Bronchial epithelial cell (primary cell): ENCODE results near the gene SNAPIN. TPM values are rescaled to one million over a fixed set of nuclear protein-coding genes. Genes with fewer than 3 reads are reported as not detected.

Source experiments
- DNase-seq: peaks from one replicate; pipeline ENCODE4 v3.0.0-alpha.2; 2010; ENCODE audit warnings: low read depth
- FAIRE-seq: peaks from 2 replicates; lab custom pipeline; 2011; peaks lifted over from hg19 to GRCh38; lab: Jason Lieb, UNC
- H3K27me3 ChIP-seq: 2 replicates; pipeline ENCODE4 v1.5.1; 2011; ENCODE audit warnings: low read length; ENCODE audit not compliant: control insufficient read depth, insufficient read depth
- H3K36me3 ChIP-seq: 2 replicates; pipeline ENCODE4 v1.5.1; 2011; ENCODE audit warnings: low read length; ENCODE audit not compliant: control insufficient read depth, insufficient read depth
- H3K4me3 ChIP-seq: 2 replicates; pipeline ENCODE4 v1.5.1; 2011; ENCODE audit warnings: mild to moderate bottlenecking, low read depth, low read length, control low read depth
- total RNA-seq: library from RNA; depleted of rRNA; stranded (reverse); fragments of >200 nt; gene quantifications from 2 replicates; pipeline ENCODE4 v1.2.1, GENCODE V29; 2014
- TF ChIP-seq, protein P1 (sequence below): IDR thresholded peaks from 2 replicates; pipeline ENCODE4 v1.5.1; 2011; ENCODE audit warnings: mild to moderate bottlenecking, moderate library complexity, low read length, control low read depth, inconsistent platforms; ENCODE audit not compliant: insufficient read depth, severe bottlenecking

Gene SNAPIN
- total RNA-seq, 1 donor from 2014 or later = 59.5 TPM

DNA sequence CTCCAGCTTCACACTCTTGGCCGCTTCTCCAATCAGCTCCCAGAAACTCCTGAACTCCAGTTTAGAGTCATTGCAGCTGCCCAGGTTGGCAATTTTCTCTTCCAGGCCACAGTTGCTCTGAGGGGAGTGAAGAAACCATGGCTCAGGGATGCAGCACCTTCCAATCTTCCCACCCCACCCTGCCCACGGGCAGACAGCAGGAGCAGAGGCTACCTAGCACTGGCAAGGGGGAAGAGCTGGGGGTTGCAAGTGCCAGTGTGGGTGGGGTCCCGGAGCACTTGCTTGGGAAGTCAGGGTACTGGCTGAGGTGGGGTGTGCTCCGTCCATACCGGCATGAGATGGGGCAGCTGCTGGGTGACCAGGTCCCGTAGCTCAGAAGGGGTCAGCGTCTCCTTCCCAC is 43.6 kb upstream of the SNAPIN start:
- no peak for FAIRE-seq
- no peaks in the 10 kb centered on the region for H3K27me3 ChIP-seq
- DNase-seq = no peak
- H3K36me3 ChIP-seq = peaks cover 11% of the 10 kb centered on the region
- TF ChIP-seq, protein P1, sequence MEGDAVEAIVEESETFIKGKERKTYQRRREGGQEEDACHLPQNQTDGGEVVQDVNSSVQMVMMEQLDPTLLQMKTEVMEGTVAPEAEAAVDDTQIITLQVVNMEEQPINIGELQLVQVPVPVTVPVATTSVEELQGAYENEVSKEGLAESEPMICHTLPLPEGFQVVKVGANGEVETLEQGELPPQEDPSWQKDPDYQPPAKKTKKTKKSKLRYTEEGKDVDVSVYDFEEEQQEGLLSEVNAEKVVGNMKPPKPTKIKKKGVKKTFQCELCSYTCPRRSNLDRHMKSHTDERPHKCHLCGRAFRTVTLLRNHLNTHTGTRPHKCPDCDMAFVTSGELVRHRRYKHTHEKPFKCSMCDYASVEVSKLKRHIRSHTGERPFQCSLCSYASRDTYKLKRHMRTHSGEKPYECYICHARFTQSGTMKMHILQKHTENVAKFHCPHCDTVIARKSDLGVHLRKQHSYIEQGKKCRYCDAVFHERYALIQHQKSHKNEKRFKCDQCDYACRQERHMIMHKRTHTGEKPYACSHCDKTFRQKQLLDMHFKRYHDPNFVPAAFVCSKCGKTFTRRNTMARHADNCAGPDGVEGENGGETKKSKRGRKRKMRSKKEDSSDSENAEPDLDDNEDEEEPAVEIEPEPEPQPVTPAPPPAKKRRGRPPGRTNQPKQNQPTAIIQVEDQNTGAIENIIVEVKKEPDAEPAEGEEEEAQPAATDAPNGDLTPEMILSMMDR = no peak
- H3K4me3 ChIP-seq = peak overlapping the region; percentile 63

DNA sequence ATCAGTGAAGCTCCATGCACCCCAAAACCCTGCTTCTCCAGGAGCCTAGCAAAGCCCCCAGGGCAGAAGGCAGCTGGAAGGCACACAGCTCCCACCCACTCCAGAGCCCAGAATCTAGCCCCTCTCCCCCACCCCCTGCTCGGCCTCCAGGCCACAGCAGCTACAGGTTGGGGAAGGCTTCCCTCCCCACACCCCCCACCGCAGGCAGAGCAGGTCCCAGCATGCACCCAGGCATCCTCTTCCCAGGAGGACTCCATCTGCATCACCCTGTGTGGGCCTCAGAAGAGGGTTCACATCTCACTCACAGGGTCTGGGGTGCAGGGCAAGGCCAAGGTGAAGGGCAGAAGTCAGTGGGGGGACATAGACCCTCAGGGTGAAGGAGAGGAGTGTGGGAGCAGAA is 43.1 kb upstream of the SNAPIN start:
- peaks cover 8% of the 10 kb centered on the region for H3K36me3 ChIP-seq

DNA sequence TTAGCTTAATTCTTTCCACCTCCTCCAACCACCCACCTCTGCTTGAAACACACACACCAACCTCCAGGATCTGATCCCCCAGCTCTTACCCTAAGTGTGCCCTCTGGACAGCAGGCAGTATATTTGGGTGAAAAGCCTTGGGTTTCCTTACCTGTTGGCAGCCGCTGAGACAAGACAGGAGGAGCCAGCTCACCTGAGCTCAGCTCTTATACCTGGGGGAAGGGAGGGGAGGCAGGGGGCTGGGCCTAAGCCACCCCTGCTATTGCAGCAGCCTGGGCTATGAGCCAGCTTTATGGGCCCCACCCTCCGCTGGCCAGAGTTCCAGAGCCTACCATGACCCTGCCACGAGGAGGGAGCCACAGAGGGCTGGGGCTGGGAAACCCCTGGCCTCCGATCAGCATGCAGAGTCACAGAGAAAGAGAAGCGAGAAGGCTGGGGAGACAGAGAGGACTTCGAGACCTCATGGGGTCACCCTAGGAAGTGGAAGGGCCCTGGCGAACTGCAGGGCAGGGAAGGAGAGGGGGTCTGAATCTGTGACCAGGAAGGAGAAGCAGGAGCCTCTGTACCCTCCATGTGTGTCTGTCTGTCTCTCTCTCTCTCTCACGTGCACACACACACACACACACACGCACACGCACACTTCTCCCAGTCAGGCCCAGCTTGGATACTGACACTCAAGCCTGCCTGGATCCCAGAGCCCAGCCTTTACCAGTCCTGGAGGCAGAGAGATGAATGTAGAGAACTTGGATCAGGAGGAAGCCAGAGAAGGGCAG is 42.2 kb upstream of the SNAPIN start, which contains the start of gene S100A14:
S100A14 (minus strand) TSS at position 182 of the 773 bp plus-strand sequence. CDS start 467 bp downstream, outside the sequence.
- FAIRE-seq (peak; percentile 18), DNase-seq (peak; percentile 86)
- H3K27me3 ChIP-seq = no peaks in the 10 kb centered on the region
- H3K4me3 ChIP-seq = peak within 1 kb of the TSS; percentile 63
- TF ChIP-seq, protein P1 = no peak
- H3K36me3 ChIP-seq = peaks cover 8% of the 10 kb centered on the region

More for the DNA sequence above, 43.1 kb upstream of the SNAPIN start:
- Histone ChIP-seq H3K27me3 (no peaks in the 10 kb centered on the region), H3K4me3 (peak overlapping the region; percentile 63)
- TF ChIP-seq, protein P1 = no peak
- DNase-seq (peak; percentile 57), FAIRE-seq (no peak)

DNA sequence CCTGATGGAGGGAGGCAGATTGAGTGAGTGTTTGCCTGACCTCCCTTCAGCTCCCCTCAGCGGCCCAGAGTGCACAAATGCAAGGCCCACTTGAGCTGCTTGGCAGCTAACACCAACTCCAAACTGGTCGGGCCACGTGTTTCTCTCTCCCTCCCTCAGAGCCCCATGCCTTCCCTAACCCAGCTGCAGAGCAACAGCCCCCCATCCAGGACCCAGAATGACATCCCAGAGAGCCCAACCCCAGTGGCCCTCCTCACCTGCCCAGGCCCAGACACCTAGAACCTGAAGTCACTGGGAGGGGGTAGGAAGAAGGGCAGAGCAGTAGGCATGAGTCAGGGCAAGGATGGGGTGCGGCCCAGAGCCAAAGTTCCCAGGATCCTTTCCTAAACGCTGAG is 41.6 kb upstream of the SNAPIN start:
- DNase-seq = peak; percentile 70
- TF ChIP-seq, protein P1 = no peak
- peaks cover 8% of the 10 kb centered on the region for H3K36me3 ChIP-seq
- H3K27me3 ChIP-seq = no peaks in the 10 kb centered on the region
- FAIRE-seq = no peak
- no peak overlapping the region for H3K4me3 ChIP-seq

DNA sequence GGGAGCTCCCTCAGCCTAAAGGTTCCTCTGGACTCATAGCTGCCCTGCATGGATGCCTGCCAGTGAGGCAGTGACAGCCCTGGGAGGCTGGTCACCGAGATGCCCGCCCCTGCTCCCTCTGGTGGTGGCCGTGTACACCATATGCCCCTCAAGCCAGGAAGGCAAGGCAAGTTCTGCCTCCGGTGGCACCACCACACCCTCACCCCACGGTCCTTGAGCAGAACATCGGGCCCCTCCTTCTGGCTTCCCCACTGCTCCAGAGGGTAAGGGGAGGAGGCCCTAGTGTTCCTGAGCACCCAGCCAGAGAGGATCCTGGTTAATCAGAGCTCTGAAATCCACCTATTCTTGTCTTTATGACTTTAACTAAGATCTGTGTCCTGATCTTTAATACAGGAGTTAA is 40.8 kb upstream of the SNAPIN start:
- FAIRE-seq (no peak), DNase-seq (no peak)
- TF ChIP-seq, protein P1 = no peak
- Histone ChIP-seq H3K27me3 (no peaks in the 10 kb centered on the region), H3K36me3 (peaks cover 6% of the 10 kb centered on the region), H3K4me3 (no peak overlapping the region)
